Body of pancreas (tissue), 4 donors: ENCODE data around the gene AMELX. TPM values are rescaled to one million over a fixed set of nuclear protein-coding genes. Genes with fewer than 3 reads are reported as not detected.

Experiments used
- ATAC-seq: fragments of 150-250 bp; one replicate; pipeline ENCODE4 v1.9.1; 2016
- DNase-seq, 4 donors: peaks; one replicate each; pipeline ENCODE4 v3.0.0-alpha.2; 2019
- H3K27ac ChIP-seq, 4 donors: fragments of 200-600 bp; sonication (generic); 1 replicate in 3 of 4; 2 replicates in 1 of 4; pipeline versions ENCODE4 v1.5.1 to v1.6.1; 2016 to 2019; ENCODE audit warnings: mild to moderate bottlenecking in 1 of 4, mixed read lengths in 1 of 4, moderate library complexity in 1 of 4
- H3K27me3 ChIP-seq, 2 donors: fragments of 200-600 bp; sonication (generic); one replicate each; pipeline ENCODE4 v1.6.0; 2016; ENCODE audit warnings: mild to moderate bottlenecking in 1 of 2
- H3K36me3 ChIP-seq, 2 donors: fragments of 200-600 bp; sonication (generic); replicated peaks in 1 of 2; 2 replicates each; pipeline ENCODE4 v1.5.1; 2016; ENCODE audit warnings: low read depth in 2 of 2; ENCODE audit not compliant: insufficient read depth in 1 of 2
- H3K4me1 ChIP-seq: fragments of 200-600 bp; sonication (generic); one replicate; pipeline ENCODE4 v1.6.0; 2016
- H3K4me3 ChIP-seq, 2 donors: fragments of 200-600 bp; sonication (generic); 1 replicate in 1 of 2; 2 replicates in 1 of 2; pipeline ENCODE4 v1.5.1; 2016 to 2019
- H3K9me3 ChIP-seq, 3 donors: fragments of 200-600 bp; sonication (generic); 1 replicate in 2 of 3; 2 replicates in 1 of 3; pipeline ENCODE4 v1.5.1; 2016
- POLR2A ChIP-seq, 3 donors: fragments of 450-650 bp; IDR thresholded peaks; one replicate each; pipeline ENCODE4 v1.6.1; 2016; ENCODE audit warnings: antibody characterized with exemption in 3 of 3, mild to moderate bottlenecking in 2 of 3
- whole genome bisulfite sequencing, 2 donors: methylation state at CpG; one replicate each; pipeline ENCODE4 v1.1.5; 2017; 5-methylcytosine and 5-hydroxymethylcytosine counted together
- intact Hi-C: fragments of 100-400 bp; cut with DNase I; formaldehyde crosslinking; loops from one replicate; pipeline ENCODE4 v1.15.1; 2023
- microRNA-seq, 2 donors: library from miRNA; unstranded; fragments of <30 nt; microRNA quantifications; one replicate each; pipeline ENCODE4, GENCODE V29; 2016; ENCODE audit warnings: borderline number of aligned reads in 2 of 2, borderline replicate concordance in 2 of 2
- small RNA-seq: library from RNA; depleted of rRNA; stranded (forward); fragments of <200 nt; gene quantifications from one replicate; pipeline ENCODE3, GENCODE V24; 2016
- total RNA-seq, 2 donors: library from RNA; depleted of rRNA; stranded (reverse); fragments of >200 nt; gene quantifications; one replicate each; pipeline ENCODE4 v1.1.0, GENCODE V29; 2016
- TF ChIP-seq, protein P1 (sequence below), 7 experiments: fragments of 450-650 bp in 4 of 7; fragments of 200-600 bp in 3 of 7; sonication (generic) in 3 of 7; IDR thresholded peaks; one replicate each; pipeline ENCODE4 v1.5.1; 2016 to 2019; ENCODE audit warnings: antibody characterized with exemption in 7 of 7

The AMELX gene
- total RNA-seq, 2 donors from 2014 or later, result not detected

DNA sequence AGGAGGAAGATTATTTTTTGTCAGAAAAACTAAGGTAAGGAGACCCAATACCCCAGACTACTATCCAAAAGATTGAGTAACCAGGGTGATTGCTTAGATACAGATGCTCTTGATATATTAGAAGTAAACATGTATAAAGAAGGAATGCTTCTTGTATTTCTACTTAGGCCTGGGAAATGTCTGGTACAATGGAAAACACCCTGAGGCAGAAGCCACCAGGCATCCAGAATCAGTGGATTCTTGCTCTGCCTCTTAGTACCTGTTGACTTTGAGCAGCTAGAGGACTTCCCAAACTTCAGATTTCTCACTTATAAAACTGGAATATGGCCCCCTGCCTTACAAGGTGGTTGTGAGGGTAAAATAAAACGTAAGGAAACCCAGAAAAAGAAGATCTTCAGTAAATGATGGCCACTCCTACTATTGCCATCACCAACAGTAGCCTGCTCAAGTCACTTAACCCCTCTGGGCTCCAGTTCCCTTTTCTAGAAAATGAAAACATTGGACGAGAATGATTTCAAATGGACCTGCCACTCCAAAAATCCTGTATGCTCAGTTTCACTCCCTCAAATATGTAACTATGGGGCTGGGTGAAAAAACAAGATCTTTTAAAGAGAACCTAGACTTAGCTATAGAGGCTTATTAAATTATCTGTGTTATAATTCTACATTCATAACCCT, 56.6 kb downstream of the AMELX start:
- H3K4me3 ChIP-seq, result no peak overlapping the region
- TF ChIP-seq POLR2A (IDR thresholded peaks at IDR 0.05), result no peak
- TF ChIP-seq, protein P1, sequence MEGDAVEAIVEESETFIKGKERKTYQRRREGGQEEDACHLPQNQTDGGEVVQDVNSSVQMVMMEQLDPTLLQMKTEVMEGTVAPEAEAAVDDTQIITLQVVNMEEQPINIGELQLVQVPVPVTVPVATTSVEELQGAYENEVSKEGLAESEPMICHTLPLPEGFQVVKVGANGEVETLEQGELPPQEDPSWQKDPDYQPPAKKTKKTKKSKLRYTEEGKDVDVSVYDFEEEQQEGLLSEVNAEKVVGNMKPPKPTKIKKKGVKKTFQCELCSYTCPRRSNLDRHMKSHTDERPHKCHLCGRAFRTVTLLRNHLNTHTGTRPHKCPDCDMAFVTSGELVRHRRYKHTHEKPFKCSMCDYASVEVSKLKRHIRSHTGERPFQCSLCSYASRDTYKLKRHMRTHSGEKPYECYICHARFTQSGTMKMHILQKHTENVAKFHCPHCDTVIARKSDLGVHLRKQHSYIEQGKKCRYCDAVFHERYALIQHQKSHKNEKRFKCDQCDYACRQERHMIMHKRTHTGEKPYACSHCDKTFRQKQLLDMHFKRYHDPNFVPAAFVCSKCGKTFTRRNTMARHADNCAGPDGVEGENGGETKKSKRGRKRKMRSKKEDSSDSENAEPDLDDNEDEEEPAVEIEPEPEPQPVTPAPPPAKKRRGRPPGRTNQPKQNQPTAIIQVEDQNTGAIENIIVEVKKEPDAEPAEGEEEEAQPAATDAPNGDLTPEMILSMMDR (IDR thresholded peaks at IDR 0.05), result no peak
- no peaks in the 10 kb centered on the region for H3K4me1 ChIP-seq
- no peak for DNase-seq
- no peaks in the 10 kb centered on the region for H3K9me3 ChIP-seq
- no peaks in the 10 kb centered on the region for H3K27me3 ChIP-seq
- no peak for ATAC-seq
- 67 to 73% methylated on average over 2 of the region's 2 CpGs for WGBS, 2 donors
- no peak overlapping the region for H3K27ac ChIP-seq
- H3K36me3 ChIP-seq, result no peaks in the 10 kb centered on the region
- intact Hi-C loops, result no loop called here

Small RNAs within 50 kb of the gene (microRNA-seq; reads per million reads assigned to microRNA genes)
- gene MIR548AX, result 0.47 to 1.3 reads per million in 2 donors

Small RNAs within 50 kb of the gene (small RNA-seq; reads per million reads assigned to genes)
- gene MIR548AX, result not detected

Other genes starting within 250 kb of the AMELX start
- 1 to 10 TPM; 4.4 to 7.3 TPM for gene HCCS, start 182.1 kb upstream of the AMELX start, total RNA-seq